ENCODE measurements around the gene STK11IP.

DNA sequence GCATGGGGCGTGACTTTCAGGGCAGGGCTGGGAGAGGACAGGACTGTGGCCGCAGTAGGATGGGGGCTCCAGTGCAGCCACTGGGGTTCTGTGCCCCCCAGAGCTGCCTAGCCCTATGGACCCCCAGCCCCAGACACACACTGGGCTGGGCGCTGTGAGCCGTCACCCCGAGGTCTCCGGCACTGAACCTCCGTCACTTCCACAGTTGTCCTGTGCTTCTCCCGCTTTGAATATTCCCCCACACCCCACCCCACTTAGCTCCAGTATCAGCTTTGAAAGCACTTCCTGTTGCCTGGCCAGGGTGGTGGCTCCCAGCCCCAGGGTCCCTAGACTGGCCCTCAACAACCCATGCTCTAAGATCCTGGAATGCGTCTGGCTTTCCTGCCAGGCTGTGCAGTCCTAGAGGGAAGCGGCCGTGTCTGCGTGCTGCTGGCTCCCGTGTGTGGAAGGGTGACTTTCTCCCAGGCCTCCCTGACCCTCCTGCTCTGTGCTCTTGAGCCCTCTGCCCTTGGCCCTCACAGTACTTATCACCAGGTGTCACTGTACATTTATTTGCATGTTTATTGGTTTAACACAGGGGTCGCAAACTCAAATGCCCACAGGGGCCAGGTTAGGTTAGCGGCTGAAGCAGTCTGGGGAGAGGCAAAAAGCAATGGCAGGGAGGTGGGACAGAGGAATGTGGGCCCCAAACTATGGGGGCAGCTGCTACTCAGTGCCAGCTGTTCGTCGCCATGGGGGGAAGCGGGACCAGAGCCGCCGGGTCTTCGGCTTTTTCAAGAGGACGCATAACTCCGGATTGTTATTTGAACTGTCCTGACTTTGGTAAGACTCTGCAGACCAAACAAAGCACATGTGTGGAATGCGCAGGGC, 36.2 kb upstream of the STK11IP start:
- TF ChIP-seq POLR2A (IDR thresholded peaks at IDR 0.05; ENCODE audit: low read length): no peak
- no peak for TF ChIP-seq GATA1 (IDR thresholded peaks at IDR 0.05; ENCODE audit: low read depth, low read length)

Data from erythroblast (primary cell).